Limb (tissue), 2 donors: Measurements from ENCODE around the gene PIK3AP1.
"Not testable (repeated sequence)": the region's sequence is repeated elsewhere in the genome, so short reads cannot be mapped to it uniquely, and the experiment has no call there.

Experiments used
- DNase-seq, 2 donors: peaks; one replicate each; pipeline ENCODE4 v3.0.0-alpha.2; 2016; ENCODE audit errors: extremely low spot score in 2 of 2

Gene PIK3AP1

DNA sequence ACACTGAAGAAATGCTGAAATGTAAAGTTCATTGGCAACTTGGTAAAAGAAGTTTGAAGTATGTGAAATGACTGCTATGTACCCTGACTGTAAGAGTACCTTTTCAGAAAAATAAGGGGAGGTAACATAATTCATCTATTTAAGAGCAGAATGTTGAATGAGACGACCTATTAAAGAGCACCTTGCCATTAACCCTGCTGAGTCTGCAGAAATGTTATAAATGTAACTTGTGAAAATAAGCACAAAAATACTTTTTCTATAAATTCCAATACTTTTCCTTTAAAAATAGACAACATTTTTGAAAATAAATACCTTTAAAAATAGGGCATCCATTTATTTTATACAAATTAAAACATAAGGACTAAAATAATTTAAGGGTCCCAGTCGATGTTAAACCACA lies 141.2 kb downstream of the PIK3AP1 start:
- no peak for DNase-seq

DNA sequence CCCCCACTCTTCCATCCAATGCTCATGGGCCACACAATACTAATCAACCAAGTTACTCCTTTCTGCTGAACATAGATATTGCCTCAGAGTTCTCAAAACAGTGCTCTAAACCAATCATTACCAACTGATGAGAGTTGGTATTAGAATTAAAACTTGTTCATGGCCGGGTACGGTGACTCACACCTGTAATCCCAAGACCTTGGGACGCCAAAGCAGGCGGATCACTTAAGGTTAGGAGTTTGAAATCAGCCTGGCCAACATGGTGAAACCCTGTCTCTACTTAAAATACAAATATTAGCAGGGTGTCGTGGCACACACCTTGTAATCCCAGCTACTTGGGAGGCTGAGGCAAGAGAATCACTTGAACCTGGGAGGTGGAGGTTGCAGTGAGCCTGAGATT lies 141.7 kb downstream of the PIK3AP1 start:
- no peak for DNase-seq

GRCh38 chr10:96578022-96578421 lies 142.3 kb downstream of the PIK3AP1 start:
- DNase-seq, result no peak

- DNase-seq, result no peak
Measured at GRCh38 chr10:96577069-96577468, 143.2 kb downstream of the PIK3AP1 start.

GRCh38 chr10:96576277-96576980 lies 143.9 kb downstream of the PIK3AP1 start:
- no peak for DNase-seq

- DNase-seq, result not testable (repeated sequence)
Measured at GRCh38 chr10:96574564-96574963, 145.8 kb downstream of the PIK3AP1 start.

DNA sequence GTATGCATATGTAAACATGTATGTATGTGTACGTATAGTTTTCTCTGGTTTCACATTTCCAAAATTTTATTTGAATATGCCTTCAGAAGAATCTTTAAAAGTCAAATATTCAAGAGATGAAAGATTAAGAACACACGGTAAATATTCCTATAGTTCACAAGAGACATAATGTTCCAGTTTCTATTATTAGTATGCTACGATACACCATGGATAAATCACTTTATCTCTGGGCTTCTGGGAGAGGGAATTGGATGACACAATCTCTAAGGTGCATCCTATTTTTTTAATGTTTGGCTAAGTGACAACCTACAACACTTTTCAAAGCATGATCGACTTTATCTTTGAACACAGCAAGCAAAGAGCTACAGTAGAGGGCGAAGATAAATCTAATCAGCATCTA lies 147.3 kb downstream of the PIK3AP1 start:
- DNase-seq, result no peak

DNA sequence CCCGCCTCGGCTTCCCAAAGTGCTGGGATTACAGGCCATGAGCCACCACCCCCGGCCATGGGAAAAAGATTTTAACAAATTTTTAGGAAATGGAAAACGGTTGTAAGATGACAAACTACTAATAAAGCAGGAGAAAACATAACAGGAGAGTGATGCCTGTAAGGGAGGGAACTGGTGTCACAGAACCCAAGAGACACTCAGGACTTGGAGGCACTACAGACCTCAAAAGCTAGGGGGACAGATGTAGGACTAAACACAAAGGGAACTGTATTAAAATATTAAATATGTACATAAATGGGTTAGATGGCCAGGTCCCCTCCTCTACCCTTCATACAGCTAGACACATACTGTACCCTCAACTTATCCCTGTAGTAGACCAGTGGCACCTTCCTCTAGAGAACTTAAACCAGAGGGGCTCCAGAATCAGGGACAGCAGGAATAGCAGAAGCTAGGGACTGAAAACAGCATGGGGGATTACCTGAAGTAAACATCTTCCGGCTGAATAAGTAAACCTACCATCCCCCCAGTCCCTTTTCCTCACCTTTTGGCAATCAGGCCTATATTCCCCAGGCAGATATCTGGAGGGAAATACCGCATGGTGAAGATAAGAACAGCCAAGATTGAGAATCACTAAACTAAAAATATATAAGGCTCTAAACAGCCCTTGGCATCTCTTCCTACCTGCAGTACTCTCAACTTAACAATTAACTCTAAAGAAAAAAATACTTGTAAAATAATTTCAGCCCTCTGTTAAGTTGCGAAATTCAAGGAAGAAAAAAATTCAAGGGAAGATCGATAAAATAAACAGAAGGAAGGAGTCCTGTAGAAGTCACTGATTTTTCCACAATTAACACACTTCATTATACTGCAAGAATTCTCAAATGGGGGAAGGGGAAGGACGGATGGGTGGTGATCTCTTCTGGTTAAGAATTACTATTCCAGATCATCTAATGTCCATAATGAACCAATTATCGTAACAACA lies 149.0 kb downstream of the PIK3AP1 start:
- no peak for DNase-seq

GRCh38 chr10:96570511-96570910 lies 149.8 kb downstream of the PIK3AP1 start:
- DNase-seq, result no peak

DNA sequence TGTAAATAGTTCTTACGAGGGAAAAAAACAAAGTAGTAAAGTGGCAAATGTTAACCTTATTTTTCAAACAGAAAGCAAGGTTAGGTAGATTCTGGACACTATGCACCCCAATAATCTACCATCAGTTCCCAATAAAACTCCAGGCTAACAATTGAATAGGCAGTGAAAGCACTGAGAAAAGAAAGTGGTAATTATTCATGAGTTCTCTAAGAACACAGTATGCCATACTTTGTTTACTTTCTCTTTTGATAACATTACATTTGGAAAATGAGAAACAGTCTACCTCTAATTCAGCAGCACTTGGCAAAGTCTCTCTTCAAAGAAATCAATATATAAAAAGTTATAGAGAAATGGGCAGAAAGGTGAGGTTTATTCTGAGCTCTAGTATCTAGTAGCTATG lies 151.9 kb downstream of the PIK3AP1 start:
- no peak for DNase-seq

DNA sequence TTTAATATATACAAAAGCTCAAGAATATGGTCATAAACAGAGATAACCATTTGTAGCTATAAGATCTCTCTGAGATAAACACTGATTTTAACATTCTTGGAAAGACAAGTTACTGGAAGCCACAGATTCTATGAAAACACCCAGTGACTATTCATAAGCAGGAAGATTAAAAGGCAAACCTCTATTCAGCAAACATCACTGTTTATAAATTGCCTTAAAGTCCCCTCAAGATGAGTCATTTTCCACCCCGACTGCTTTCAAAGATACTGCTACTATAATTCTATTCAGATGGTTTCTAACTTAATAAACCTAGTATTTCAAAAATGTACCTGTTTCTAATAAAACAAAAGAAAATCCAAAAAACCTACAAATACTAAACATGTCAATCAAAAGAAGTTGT lies 154.5 kb downstream of the PIK3AP1 start:
- DNase-seq, result no peak

- DNase-seq, result no peak
Measured at GRCh38 chr10:96560966-96561887, 159.1 kb downstream of the PIK3AP1 start.

DNA sequence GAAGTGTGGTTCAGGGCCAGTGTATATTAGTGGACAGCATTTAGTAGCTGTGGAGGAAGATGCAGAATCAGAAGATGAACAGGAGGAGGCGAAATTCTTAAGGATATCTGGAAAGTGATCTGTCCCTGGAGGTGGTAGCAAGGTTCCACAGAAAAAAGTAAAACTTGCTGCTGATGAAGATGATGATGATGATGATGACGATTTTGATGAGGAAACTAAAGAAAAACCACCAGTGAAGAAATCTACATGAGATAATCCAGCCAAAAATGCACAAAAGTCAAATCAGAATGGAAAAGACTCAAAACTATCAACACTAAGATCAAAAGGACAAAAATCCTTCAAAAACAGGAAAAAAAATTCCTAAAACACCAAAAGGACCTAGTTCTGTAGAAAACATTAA lies 159.8 kb downstream of the PIK3AP1 start:
- DNase-seq, result no peak

DNA sequence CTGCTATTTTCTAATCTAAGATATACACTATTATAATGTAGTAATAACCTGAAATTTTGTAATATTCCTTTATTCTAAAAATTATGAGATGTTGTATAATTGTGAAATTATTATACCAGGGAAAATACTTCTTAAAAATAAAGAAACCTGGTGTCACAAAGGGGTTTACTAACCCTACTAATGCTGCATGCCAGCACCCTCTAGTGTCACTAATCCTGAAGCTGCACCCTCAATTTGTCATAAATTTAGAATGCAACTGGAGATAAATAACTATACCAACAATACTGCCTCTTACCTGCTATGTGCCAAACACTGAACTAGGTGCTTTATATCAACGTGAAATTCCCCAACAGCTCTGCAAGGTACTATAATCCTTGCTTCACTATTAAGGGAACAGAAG lies 164.3 kb downstream of the PIK3AP1 start:
- peak in 1 of 2 donors; percentile 13 for DNase-seq

DNA sequence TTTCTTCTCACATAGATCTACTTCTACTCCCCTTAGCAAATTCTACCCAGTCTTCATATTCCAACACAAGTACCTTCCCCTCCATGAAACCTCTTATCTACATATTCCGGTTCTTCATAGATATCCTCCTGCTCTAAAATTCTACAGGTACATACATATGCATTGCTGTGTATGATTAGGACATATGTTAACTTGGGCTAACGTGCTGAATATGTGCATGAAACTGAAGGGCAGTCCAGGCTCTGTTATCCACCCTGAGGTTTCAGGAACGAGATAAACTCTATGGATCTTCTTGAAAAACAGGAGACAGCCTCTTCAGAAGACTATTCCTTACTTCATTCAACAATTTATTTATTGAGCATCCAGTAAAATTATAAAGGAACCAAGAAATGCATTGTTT lies 165.0 kb downstream of the PIK3AP1 start:
- DNase-seq, result no peak

DNA sequence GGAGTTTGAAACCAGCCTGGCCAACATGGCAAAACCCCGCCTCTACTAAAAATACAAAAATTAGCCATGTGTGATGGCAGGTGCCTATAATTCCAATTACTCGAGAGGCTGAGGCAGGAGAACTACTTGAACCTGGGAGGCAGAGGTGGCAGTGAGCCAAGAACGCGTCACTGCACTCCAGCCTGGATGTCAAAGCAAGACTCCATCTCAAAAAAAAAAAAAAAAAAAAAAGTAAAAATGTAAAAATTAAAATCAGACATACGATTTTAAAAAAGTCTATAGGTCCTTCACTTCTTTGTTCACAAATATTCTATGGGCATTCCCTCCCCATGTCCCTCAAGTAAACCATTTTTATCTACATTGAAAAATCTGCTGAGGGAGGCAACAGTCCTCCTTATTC lies 171.7 kb downstream of the PIK3AP1 start:
- DNase-seq, result no peak

DNA sequence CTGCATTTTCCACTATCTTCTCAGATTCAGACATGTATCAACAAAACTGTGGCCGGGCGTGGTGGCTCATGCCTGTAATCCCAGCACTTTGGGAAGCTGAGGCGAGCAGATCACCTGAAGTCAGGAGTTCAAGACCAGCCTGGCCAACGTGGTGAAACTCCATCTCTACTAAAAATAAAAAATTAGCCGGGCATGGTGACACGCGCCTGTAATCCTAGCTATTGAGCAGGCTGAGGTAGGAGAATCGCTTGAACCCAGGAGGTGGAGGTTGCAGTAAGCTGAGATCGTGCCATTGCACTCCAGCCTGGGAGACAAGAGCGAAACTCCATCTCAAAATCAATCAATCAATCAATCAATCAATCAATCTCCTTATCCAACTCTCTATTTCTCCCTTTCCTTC lies 174.8 kb downstream of the PIK3AP1 start:
- not testable (repeated sequence) for DNase-seq
